Measurements from ENCODE around the gene TMEM245. TPM values are rescaled to one million over a fixed set of nuclear protein-coding genes. Genes with fewer than 3 reads are reported as not detected.

The TMEM245 gene
- total and polyA plus RNA-seq, 2 donors (not counting 3 experiments of a cell fraction or from before 2014, with no cell fraction given) = 44.2 to 48.0 TPM

DNA sequence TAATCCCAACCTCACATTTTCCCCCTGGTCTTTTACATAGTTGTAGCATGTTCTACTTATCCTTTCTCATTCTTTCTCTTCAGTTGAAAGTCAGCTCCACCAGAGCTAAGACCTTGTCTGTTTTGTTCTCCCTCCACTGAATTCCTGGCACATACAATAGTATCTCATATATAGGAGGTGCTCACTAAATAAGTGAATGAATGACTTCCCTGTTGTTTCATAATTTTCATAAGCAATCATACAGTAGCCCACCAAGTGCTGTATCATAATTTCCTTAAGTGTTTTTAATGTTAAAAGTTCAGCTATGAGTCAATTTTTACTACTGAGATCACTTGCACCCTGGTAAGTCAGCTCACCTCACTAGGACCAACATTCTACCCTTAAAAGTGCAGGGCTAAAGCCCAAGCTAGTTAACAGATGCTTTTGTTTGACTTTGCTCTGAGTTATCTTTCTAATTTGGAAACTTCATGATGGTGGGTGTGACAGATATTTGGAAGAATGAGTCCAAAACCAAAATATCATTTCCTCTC lies 27.6 kb downstream of the TMEM245 start:
- peaks cover 8% of the 10 kb centered on the region in 2 experiments for H3K36me3 ChIP-seq (ENCODE audit: control insufficient read depth in 2 of 2, extremely low read depth in 1 of 2, insufficient read depth in 2 of 2, low read length in 2 of 2)
- no peaks in the 10 kb centered on the region for H3K27me3 ChIP-seq (ENCODE audit: control insufficient read depth in 2 of 2, insufficient read depth in 2 of 2, low read length in 2 of 2)
- H3K4me3 ChIP-seq (replicated peaks in 1 of 3; ENCODE audit: insufficient read depth in 1 of 3, low read depth in 1 of 3, low read length in 3 of 3) = no peak overlapping the region
- intact Hi-C loops (cut with micrococcal nuclease) (no loop called here), dilution Hi-C loops (cut with MboI; ENCODE audit: extremely low pct_ligation_motif_present, low sequenced_read_pairs) (no loop called here)
- H3K9me1 ChIP-seq (replicated peaks; ENCODE audit: control insufficient read depth, extremely low read depth, insufficient read depth, low read length) = no peaks in the 10 kb centered on the region
- peaks cover 1% of the 10 kb centered on the region for H3K4me1 ChIP-seq (ENCODE audit: control insufficient read depth, extremely low read depth, insufficient read depth, low read length)
- H2AFZ ChIP-seq (ENCODE audit: low read depth, low read length) = no peak overlapping the region
- H3K9me3 ChIP-seq (replicated peaks; ENCODE audit: control insufficient read depth, insufficient read depth, low read length) = no peaks in the 10 kb centered on the region
- ChIA-PET POLR2A (no interaction called here), CTCF (interaction anchor here (1.2 to 1.6 kb wide), 2 partner anchors 10 to 12 kb away, joined by 4 to 5 read pairs; no protein-coding TSS in a partner anchor)
- H4K20me1 ChIP-seq (replicated peaks; ENCODE audit: control insufficient read depth, extremely low read depth, insufficient read depth, low read length) = peaks cover 2% of the 10 kb centered on the region
- FAIRE-seq (no peak), DNase-seq (ENCODE audit: low read depth, low spot score) (no peak)
- BruUV-seq (replicated peaks) = no TSS peak
- H3K4me2 ChIP-seq (ENCODE audit: insufficient read depth, low read length) = no peak overlapping the region
- TF ChIP-seq POLR2A (IDR thresholded peaks at IDR 0.05; ENCODE audit: low read depth, low read length) = no peak
- TF ChIP-seq FOS (IDR thresholded peaks at IDR 0.05; ENCODE audit: borderline replicate concordance, insufficient read depth, low read length) = no peak
- TF ChIP-seq, protein P1, sequence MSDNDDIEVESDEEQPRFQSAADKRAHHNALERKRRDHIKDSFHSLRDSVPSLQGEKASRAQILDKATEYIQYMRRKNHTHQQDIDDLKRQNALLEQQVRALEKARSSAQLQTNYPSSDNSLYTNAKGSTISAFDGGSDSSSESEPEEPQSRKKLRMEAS (IDR thresholded peaks at IDR 0.05; ENCODE audit: insufficient read depth, insufficient read length) = no peak
- no peak for TF ChIP-seq MYC (IDR thresholded peaks at IDR 0.05; ENCODE audit: low read depth, low read length)
- no peak for TF ChIP-seq EZH2 (IDR thresholded peaks at IDR 0.05; ENCODE audit: borderline replicate concordance, low read depth, low read length, severe bottlenecking)
- no peak for TF ChIP-seq POLR2AphosphoS5 (IDR thresholded peaks at IDR 0.05; ENCODE audit: insufficient read depth, low read depth, low read length)
- TF ChIP-seq, protein P2, sequence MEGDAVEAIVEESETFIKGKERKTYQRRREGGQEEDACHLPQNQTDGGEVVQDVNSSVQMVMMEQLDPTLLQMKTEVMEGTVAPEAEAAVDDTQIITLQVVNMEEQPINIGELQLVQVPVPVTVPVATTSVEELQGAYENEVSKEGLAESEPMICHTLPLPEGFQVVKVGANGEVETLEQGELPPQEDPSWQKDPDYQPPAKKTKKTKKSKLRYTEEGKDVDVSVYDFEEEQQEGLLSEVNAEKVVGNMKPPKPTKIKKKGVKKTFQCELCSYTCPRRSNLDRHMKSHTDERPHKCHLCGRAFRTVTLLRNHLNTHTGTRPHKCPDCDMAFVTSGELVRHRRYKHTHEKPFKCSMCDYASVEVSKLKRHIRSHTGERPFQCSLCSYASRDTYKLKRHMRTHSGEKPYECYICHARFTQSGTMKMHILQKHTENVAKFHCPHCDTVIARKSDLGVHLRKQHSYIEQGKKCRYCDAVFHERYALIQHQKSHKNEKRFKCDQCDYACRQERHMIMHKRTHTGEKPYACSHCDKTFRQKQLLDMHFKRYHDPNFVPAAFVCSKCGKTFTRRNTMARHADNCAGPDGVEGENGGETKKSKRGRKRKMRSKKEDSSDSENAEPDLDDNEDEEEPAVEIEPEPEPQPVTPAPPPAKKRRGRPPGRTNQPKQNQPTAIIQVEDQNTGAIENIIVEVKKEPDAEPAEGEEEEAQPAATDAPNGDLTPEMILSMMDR (IDR thresholded peaks at IDR 0.05; ENCODE audit: extremely low read depth in 1 of 2, insufficient read depth in 1 of 2, low read depth in 1 of 2, low read length in 2 of 2) = no peak
- TF ChIP-seq GATA2 (IDR thresholded peaks at IDR 0.05; ENCODE audit: insufficient read depth, insufficient read length, low read depth, low read length) = no peak
- no peak for TF ChIP-seq JUN (IDR thresholded peaks at IDR 0.05; ENCODE audit: borderline replicate concordance, insufficient read depth, insufficient read length, low read depth)
- H3K9ac ChIP-seq (replicated peaks; ENCODE audit: extremely low read depth, insufficient read depth, low read length) = no peak overlapping the region
- peaks cover 30% of the 10 kb centered on the region for H3K79me2 ChIP-seq (ENCODE audit: control insufficient read depth, insufficient read depth, low read length)
- H3K27ac ChIP-seq (ENCODE audit: insufficient read depth, low read depth, low read length) = no peak overlapping the region
